ENCODE results near the gene HNRNPUL2. TPM values are rescaled to one million over a fixed set of nuclear protein-coding genes. Genes with fewer than 3 reads are reported as not detected.
"Not testable (repeated sequence)": the region's sequence is repeated elsewhere in the genome, so short reads cannot be mapped to it uniquely, and the experiment has no call there.

The HNRNPUL2 gene
- 65.0 TPM for polyA plus RNA-seq (2013, experiment 1 of 4)
- polyA plus RNA-seq (2013, experiment 2 of 4), result 70.0 TPM
- 47.4 TPM for polyA plus RNA-seq (2013, experiment 3 of 4)
- 50.8 TPM for polyA plus RNA-seq (2013, experiment 4 of 4)

- Histone ChIP-seq H3K9me3 (ENCODE audit: control insufficient read depth, low read length) (no peaks in the 10 kb centered on the region), H3K4me3 (ENCODE audit: insufficient read depth, low read depth, low read length) (peak within 1 kb of the TSS; percentile 90), H3K27me3 (ENCODE audit: control insufficient read depth, insufficient read depth, low read length, poor library complexity, severe bottlenecking) (no peaks in the 10 kb centered on the region), H3K36me3 (ENCODE audit: control insufficient read depth, insufficient read depth, low read length) (peaks cover 26% of the 10 kb centered on the region), H3K27ac (ENCODE audit: insufficient read depth, low read depth, low read length, poor library complexity, severe bottlenecking) (peak within 1 kb of the TSS; percentile 95), H3K4me1 (ENCODE audit: control insufficient read depth, insufficient read depth, low read length) (peaks cover 18% of the 10 kb centered on the region)
- 0% methylated on average over 72 of the region's 72 CpGs for WGBS, 2 experiments
Observed at GRCh38 chr11:62727165-62727871, at the start of gene HNRNPUL2. Gene HNRNPUL2, minus strand, starts transcription at chr11:62727457. Its CDS starts 301 bp downstream, at chr11:62727156.

GRCh38 chr11:62775646-62776045, 48.4 kb upstream of the HNRNPUL2 start:
- Histone ChIP-seq H3K36me3 (ENCODE audit: control insufficient read depth, insufficient read depth, low read length) (peaks cover 26% of the 10 kb centered on the region), H3K9me3 (ENCODE audit: control insufficient read depth, low read length) (no peaks in the 10 kb centered on the region), H3K27ac (ENCODE audit: insufficient read depth, low read depth, low read length, poor library complexity, severe bottlenecking) (no peak overlapping the region), H3K4me1 (ENCODE audit: control insufficient read depth, insufficient read depth, low read length) (peaks cover 3% of the 10 kb centered on the region), H3K27me3 (ENCODE audit: control insufficient read depth, insufficient read depth, low read length, poor library complexity, severe bottlenecking) (no peaks in the 10 kb centered on the region), H3K4me3 (ENCODE audit: insufficient read depth, low read depth, low read length) (no peak overlapping the region)
- 96 to 97% methylated on average over 17 of the region's 17 CpGs for WGBS, 2 experiments

GRCh38 chr11:62774407-62774806, 47.1 kb upstream of the HNRNPUL2 start:
- Histone ChIP-seq H3K4me1 (ENCODE audit: control insufficient read depth, insufficient read depth, low read length) (peaks cover 10% of the 10 kb centered on the region), H3K27ac (ENCODE audit: insufficient read depth, low read depth, low read length, poor library complexity, severe bottlenecking) (no peak overlapping the region), H3K27me3 (ENCODE audit: control insufficient read depth, insufficient read depth, low read length, poor library complexity, severe bottlenecking) (no peaks in the 10 kb centered on the region), H3K4me3 (ENCODE audit: insufficient read depth, low read depth, low read length) (no peak overlapping the region), H3K9me3 (ENCODE audit: control insufficient read depth, low read length) (no peaks in the 10 kb centered on the region), H3K36me3 (ENCODE audit: control insufficient read depth, insufficient read depth, low read length) (peaks cover 26% of the 10 kb centered on the region)
- 94 to 96% methylated on average over 6 of the region's 6 CpGs for WGBS, 2 experiments

GRCh38 chr11:62771144-62772021, 44.1 kb upstream of the HNRNPUL2 start, which contains the start of gene TAF6L:
Gene TAF6L, plus strand, starts transcription at chr11:62771396. Its CDS starts 4,388 bp downstream, at chr11:62775784.
- H3K27me3 ChIP-seq (ENCODE audit: control insufficient read depth, insufficient read depth, low read length, poor library complexity, severe bottlenecking), result no peaks in the 10 kb centered on the region
- no peaks in the 10 kb centered on the region for H3K9me3 ChIP-seq (ENCODE audit: control insufficient read depth, low read length)
- peak within 1 kb of the TSS; percentile 83 for H3K4me3 ChIP-seq (ENCODE audit: insufficient read depth, low read depth, low read length)
- 1 to 2% methylated on average over 59 to 60 of the region's 60 CpGs for WGBS, 2 experiments
- peaks cover 14% of the 10 kb centered on the region for H3K36me3 ChIP-seq (ENCODE audit: control insufficient read depth, insufficient read depth, low read length)
- peaks cover 10% of the 10 kb centered on the region for H3K4me1 ChIP-seq (ENCODE audit: control insufficient read depth, insufficient read depth, low read length)
- peak within 1 kb of the TSS; percentile 89 for H3K27ac ChIP-seq (ENCODE audit: insufficient read depth, low read depth, low read length, poor library complexity, severe bottlenecking)

GRCh38 chr11:62770778-62771143, 43.5 kb upstream of the HNRNPUL2 start:
- Histone ChIP-seq H3K27me3 (ENCODE audit: control insufficient read depth, insufficient read depth, low read length, poor library complexity, severe bottlenecking) (no peaks in the 10 kb centered on the region), H3K4me1 (ENCODE audit: control insufficient read depth, insufficient read depth, low read length) (peaks cover 10% of the 10 kb centered on the region), H3K9me3 (ENCODE audit: control insufficient read depth, low read length) (no peaks in the 10 kb centered on the region), H3K27ac (ENCODE audit: insufficient read depth, low read depth, low read length, poor library complexity, severe bottlenecking) (peak overlapping the region; percentile 89), H3K4me3 (ENCODE audit: insufficient read depth, low read depth, low read length) (peak overlapping the region; percentile 83), H3K36me3 (ENCODE audit: control insufficient read depth, insufficient read depth, low read length) (peaks cover 13% of the 10 kb centered on the region)
- 14 to 15% methylated on average over 18 of the region's 18 CpGs for WGBS, 2 experiments

- 44 to 48% methylated on average over 8 of the region's 9 CpGs for WGBS, 2 experiments
- H3K27ac ChIP-seq (ENCODE audit: insufficient read depth, low read depth, low read length, poor library complexity, severe bottlenecking); H3K4me3 ChIP-seq (ENCODE audit: insufficient read depth, low read depth, low read length); H3K36me3 ChIP-seq (ENCODE audit: control insufficient read depth, insufficient read depth, low read length); H3K27me3 ChIP-seq (ENCODE audit: control insufficient read depth, insufficient read depth, low read length, poor library complexity, severe bottlenecking); H3K4me1 ChIP-seq (ENCODE audit: control insufficient read depth, insufficient read depth, low read length); H3K9me3 ChIP-seq (ENCODE audit: control insufficient read depth, low read length): not testable (repeated sequence)
Observed at GRCh38 chr11:62760867-62761227, 33.6 kb upstream of the HNRNPUL2 start.

- Histone ChIP-seq H3K4me1 (ENCODE audit: control insufficient read depth, insufficient read depth, low read length) (peaks cover 9% of the 10 kb centered on the region), H3K9me3 (ENCODE audit: control insufficient read depth, low read length) (no peaks in the 10 kb centered on the region), H3K36me3 (ENCODE audit: control insufficient read depth, insufficient read depth, low read length) (no peaks in the 10 kb centered on the region), H3K27me3 (ENCODE audit: control insufficient read depth, insufficient read depth, low read length, poor library complexity, severe bottlenecking) (no peaks in the 10 kb centered on the region), H3K4me3 (ENCODE audit: insufficient read depth, low read depth, low read length) (no peak overlapping the region), H3K27ac (ENCODE audit: insufficient read depth, low read depth, low read length, poor library complexity, severe bottlenecking) (no peak overlapping the region)
- WGBS, 2 experiments, result 57 to 58% methylated on average over 7 to 8 of the region's 9 CpGs
Observed at GRCh38 chr11:62757846-62758788, 30.9 kb upstream of the HNRNPUL2 start.

GRCh38 chr11:62755086-62755615, 27.9 kb upstream of the HNRNPUL2 start:
- WGBS, 2 experiments, result 92 to 93% methylated on average over 10 of the region's 10 CpGs
- Histone ChIP-seq H3K36me3 (ENCODE audit: control insufficient read depth, insufficient read depth, low read length) (peaks cover 6% of the 10 kb centered on the region), H3K27me3 (ENCODE audit: control insufficient read depth, insufficient read depth, low read length, poor library complexity, severe bottlenecking) (no peaks in the 10 kb centered on the region), H3K9me3 (ENCODE audit: control insufficient read depth, low read length) (no peaks in the 10 kb centered on the region), H3K27ac (ENCODE audit: insufficient read depth, low read depth, low read length, poor library complexity, severe bottlenecking) (no peak overlapping the region), H3K4me3 (ENCODE audit: insufficient read depth, low read depth, low read length) (no peak overlapping the region), H3K4me1 (ENCODE audit: control insufficient read depth, insufficient read depth, low read length) (peaks cover 6% of the 10 kb centered on the region)

- 1% methylated on average over 47 of the region's 47 CpGs for WGBS, 2 experiments
- Histone ChIP-seq H3K4me3 (ENCODE audit: insufficient read depth, low read depth, low read length) (peak within 1 kb of the TSS; percentile 92), H3K36me3 (ENCODE audit: control insufficient read depth, insufficient read depth, low read length) (peaks cover 6% of the 10 kb centered on the region), H3K4me1 (ENCODE audit: control insufficient read depth, insufficient read depth, low read length) (peaks cover 6% of the 10 kb centered on the region), H3K27me3 (ENCODE audit: control insufficient read depth, insufficient read depth, low read length, poor library complexity, severe bottlenecking) (no peaks in the 10 kb centered on the region), H3K27ac (ENCODE audit: insufficient read depth, low read depth, low read length, poor library complexity, severe bottlenecking) (peak within 1 kb of the TSS; percentile 55), H3K9me3 (ENCODE audit: control insufficient read depth, low read length) (no peaks in the 10 kb centered on the region)
Observed at GRCh38 chr11:62753736-62754603, 26.7 kb upstream of the HNRNPUL2 start, which contains the start of gene ZBTB3. Gene ZBTB3, minus strand, starts transcription at chr11:62754160. Its CDS starts 496 bp downstream, at chr11:62753664.
